ENCODE data around the gene ARL8B. TPM values are rescaled to one million over a fixed set of nuclear protein-coding genes. Genes with fewer than 3 reads are reported as not detected.

Gene ARL8B
- total and polyA plus RNA-seq, 8 donors: 60.3 to 93.9 (median 70.2) TPM

GRCh38 chr3:5134019-5134391, 11.9 kb downstream of the ARL8B start:
- H3K36me3 ChIP-seq: peaks cover 0 to 10% of the 10 kb centered on the region in 2 donors
- no peak for ATAC-seq
- DNase-seq: no peak
- peak overlapping the region in 1 of 2 donors; percentile 1 for H3K27ac ChIP-seq
- H3K27me3 ChIP-seq: no peaks in the 10 kb centered on the region
- H3K4me3 ChIP-seq: no peak overlapping the region
- no peaks in the 10 kb centered on the region for H3K9me3 ChIP-seq
- peaks cover 8 to 81% of the 10 kb centered on the region in 2 donors for H3K4me1 ChIP-seq
- TF ChIP-seq CTCF (IDR thresholded peaks at IDR 0.05): no peak
- intact Hi-C loops (cut with DNase I): no loop called here

- DNase-seq: no peak
- peaks cover 0 to 10% of the 10 kb centered on the region in 2 donors for H3K36me3 ChIP-seq
- H3K9me3 ChIP-seq: no peaks in the 10 kb centered on the region
Observed at GRCh38 chr3:5134499-5134898, 12.4 kb downstream of the ARL8B start.

GRCh38 chr3:5136211-5136918, 14.3 kb downstream of the ARL8B start:
- intact Hi-C loops (cut with DNase I): no loop called here
- peaks cover 13 to 95% of the 10 kb centered on the region in 2 donors for H3K4me1 ChIP-seq

More at GRCh38 chr3:5134499-5134898, 12.4 kb downstream of the ARL8B start:
- Histone ChIP-seq H3K4me3 (no peak overlapping the region), H3K27ac (peak overlapping the region in 1 of 2 donors; percentile 1), H3K27me3 (no peaks in the 10 kb centered on the region), H3K4me1 (peaks cover 13 to 83% of the 10 kb centered on the region in 2 donors)
- intact Hi-C loops (cut with DNase I): no loop called here
- no peak for TF ChIP-seq CTCF (IDR thresholded peaks at IDR 0.05)
- no peak for ATAC-seq

GRCh38 chr3:5136919-5137429, 14.9 kb downstream of the ARL8B start:
- no peak for DNase-seq

More at GRCh38 chr3:5136211-5136918, 14.3 kb downstream of the ARL8B start:
- Histone ChIP-seq H3K36me3 (peaks cover 0 to 4% of the 10 kb centered on the region in 2 donors), H3K27me3 (no peaks in the 10 kb centered on the region), H3K9me3 (no peaks in the 10 kb centered on the region), H3K27ac (peak overlapping the region in 1 of 2 donors; percentile 6), H3K4me3 (no peak overlapping the region)
- DNase-seq (no peak), ATAC-seq (peak; percentile 8)
- TF ChIP-seq CTCF (IDR thresholded peaks at IDR 0.05): no peak

More at GRCh38 chr3:5136919-5137429, 14.9 kb downstream of the ARL8B start:
- Histone ChIP-seq H3K4me1 (peaks cover 13 to 95% of the 10 kb centered on the region in 2 donors), H3K4me3 (no peak overlapping the region), H3K27me3 (no peaks in the 10 kb centered on the region), H3K27ac (peak overlapping the region in 1 of 2 donors; percentile 6), H3K36me3 (peaks cover 0 to 4% of the 10 kb centered on the region in 2 donors), H3K9me3 (no peaks in the 10 kb centered on the region)
- ATAC-seq: no peak
- TF ChIP-seq CTCF (IDR thresholded peaks at IDR 0.05): no peak
- intact Hi-C loops (cut with DNase I): no loop called here
